ENCODE results near the gene TMC7. TPM values are rescaled to one million over a fixed set of nuclear protein-coding genes. Genes with fewer than 3 reads are reported as not detected.

TMC7 gene
- total and polyA plus RNA-seq, 8 donors, result 0.19 to 23.8 (median 0.87) TPM; not detected in 1

DNA sequence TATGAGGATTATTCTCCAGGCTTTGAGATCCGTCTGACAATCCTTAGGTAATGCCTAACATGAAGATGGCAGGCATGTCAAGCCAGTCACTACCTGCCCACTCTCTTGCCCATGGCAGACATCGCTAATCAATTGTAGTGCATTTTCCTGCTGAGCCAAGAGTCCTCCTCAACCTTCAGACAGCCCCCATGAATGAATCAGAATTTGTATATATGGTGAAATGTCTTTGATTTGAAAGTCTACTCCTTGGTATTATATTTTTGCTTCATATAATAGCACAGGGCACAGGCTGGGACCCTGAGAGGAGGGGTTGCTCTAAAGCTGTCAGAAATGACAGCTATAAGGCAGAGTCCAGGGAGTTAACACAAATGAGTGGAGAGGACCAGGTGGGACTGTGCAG lies 56.7 kb downstream of the TMC7 start:
- Histone ChIP-seq H3K27ac (no peak overlapping the region), H3K36me3 (no peaks in the 10 kb centered on the region), H3K9me3 (peaks cover 0 to 10% (median 0%) of the 10 kb centered on the region in 4 donors), H3K4me1 (no peaks in the 10 kb centered on the region), H3K27me3 (no peaks in the 10 kb centered on the region), H3K4me3 (no peak overlapping the region)
- 89 to 98% (median 92%) methylated on average over 2 of the region's 2 CpGs for WGBS, 5 donors
- no peak for DNase-seq
- TF ChIP-seq EP300 (IDR thresholded peaks at IDR 0.05) (no peak), POLR2AphosphoS5 (IDR thresholded peaks at IDR 0.05) (no peak), POLR2A (IDR thresholded peaks at IDR 0.05) (no peak)
- TF ChIP-seq, protein P1, sequence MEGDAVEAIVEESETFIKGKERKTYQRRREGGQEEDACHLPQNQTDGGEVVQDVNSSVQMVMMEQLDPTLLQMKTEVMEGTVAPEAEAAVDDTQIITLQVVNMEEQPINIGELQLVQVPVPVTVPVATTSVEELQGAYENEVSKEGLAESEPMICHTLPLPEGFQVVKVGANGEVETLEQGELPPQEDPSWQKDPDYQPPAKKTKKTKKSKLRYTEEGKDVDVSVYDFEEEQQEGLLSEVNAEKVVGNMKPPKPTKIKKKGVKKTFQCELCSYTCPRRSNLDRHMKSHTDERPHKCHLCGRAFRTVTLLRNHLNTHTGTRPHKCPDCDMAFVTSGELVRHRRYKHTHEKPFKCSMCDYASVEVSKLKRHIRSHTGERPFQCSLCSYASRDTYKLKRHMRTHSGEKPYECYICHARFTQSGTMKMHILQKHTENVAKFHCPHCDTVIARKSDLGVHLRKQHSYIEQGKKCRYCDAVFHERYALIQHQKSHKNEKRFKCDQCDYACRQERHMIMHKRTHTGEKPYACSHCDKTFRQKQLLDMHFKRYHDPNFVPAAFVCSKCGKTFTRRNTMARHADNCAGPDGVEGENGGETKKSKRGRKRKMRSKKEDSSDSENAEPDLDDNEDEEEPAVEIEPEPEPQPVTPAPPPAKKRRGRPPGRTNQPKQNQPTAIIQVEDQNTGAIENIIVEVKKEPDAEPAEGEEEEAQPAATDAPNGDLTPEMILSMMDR (IDR thresholded peaks at IDR 0.05), result no peak
- intact Hi-C loops (cut with DNase I; ENCODE audit: low total_unique reads), result no loop called here

DNA sequence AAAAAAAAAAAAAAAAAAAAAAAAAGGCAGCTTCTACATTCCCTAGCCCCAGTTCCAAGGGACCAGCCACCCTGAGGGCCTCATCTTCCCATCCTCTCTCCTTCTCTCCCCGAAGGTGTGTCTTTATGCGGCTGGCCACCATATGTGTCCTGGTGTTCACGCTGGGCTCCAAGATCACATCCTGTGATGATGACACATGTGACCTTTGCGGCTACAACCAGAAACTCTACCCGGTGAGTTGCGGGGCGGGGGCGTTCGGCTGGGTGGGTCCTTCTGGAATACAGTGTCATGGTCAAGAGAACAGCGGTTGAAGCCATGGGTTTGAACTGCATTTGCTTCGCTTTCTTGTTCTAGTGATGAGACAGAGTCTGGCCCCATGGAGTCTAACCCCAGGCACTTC lies 61.0 kb downstream of the TMC7 start:
- TF ChIP-seq, protein P1 (IDR thresholded peaks at IDR 0.05), result no peak
- TF ChIP-seq POLR2A (IDR thresholded peaks at IDR 0.05) (no peak), EP300 (IDR thresholded peaks at IDR 0.05) (no peak), POLR2AphosphoS5 (IDR thresholded peaks at IDR 0.05) (no peak)
- intact Hi-C loops (cut with DNase I; ENCODE audit: low total_unique reads), result no loop called here

DNA sequence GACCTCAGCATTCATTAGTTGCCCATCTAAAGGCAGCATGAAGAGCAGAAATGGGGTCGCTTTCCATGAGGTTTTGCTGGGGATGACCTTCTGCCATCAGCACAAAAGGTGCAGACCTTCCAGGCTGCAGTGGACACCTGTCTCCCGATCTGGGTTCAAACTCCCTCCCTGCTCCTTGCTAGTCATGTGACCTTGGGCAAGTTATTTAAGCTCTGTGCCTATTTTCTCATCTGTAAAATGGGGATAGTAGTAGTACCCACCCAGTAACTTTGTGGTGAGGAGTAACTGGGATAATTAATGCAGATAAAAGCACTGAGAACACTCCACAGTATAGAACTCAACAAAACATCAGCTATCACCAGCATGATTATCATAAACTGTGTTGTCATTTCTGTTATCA lies 62.3 kb downstream of the TMC7 start:
- no peak overlapping the region for H3K27ac ChIP-seq
- no peak for DNase-seq
- no peak overlapping the region for H3K4me3 ChIP-seq
- TF ChIP-seq POLR2AphosphoS5 (IDR thresholded peaks at IDR 0.05) (no peak), EP300 (IDR thresholded peaks at IDR 0.05) (no peak), POLR2A (IDR thresholded peaks at IDR 0.05) (no peak)
- TF ChIP-seq, protein P1 (IDR thresholded peaks at IDR 0.05), result no peak
- H3K36me3 ChIP-seq, result no peaks in the 10 kb centered on the region
- H3K4me1 ChIP-seq, result no peaks in the 10 kb centered on the region
- no peaks in the 10 kb centered on the region for H3K9me3 ChIP-seq
- H3K27me3 ChIP-seq, result no peaks in the 10 kb centered on the region
- 82 to 100% (median 91%) methylated on average over 2 of the region's 2 CpGs for WGBS, 5 donors
- intact Hi-C loops (cut with DNase I; ENCODE audit: low total_unique reads), result no loop called here

More for the DNA sequence above, 61.0 kb downstream of the TMC7 start:
- Histone ChIP-seq H3K4me3 (no peak overlapping the region), H3K27ac (no peak overlapping the region), H3K36me3 (no peaks in the 10 kb centered on the region), H3K4me1 (no peaks in the 10 kb centered on the region), H3K27me3 (no peaks in the 10 kb centered on the region), H3K9me3 (no peaks in the 10 kb centered on the region)
- DNase-seq, result no peak
- 90 to 95% (median 93%) methylated on average over 11 of the region's 11 CpGs for WGBS, 5 donors

DNA sequence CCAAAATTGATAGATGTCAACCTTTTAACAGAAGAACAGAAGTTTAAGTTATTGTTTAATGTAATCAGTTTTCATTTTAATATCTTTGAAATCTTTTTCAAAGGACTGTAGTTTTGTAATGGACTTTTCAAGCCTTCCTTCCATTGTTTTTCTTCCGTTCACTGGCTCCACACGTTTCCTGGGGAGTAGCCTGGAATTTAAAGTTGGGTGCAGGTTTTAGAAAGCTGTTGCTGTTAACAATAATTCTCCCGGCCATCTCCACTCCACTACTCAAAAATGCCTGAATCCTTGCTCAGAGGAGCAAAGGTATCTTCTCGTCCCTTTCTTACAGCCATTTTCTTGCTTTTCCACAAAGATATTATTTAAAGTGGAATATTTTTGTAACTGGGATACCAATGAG lies 79.0 kb downstream of the TMC7 start:
- H3K9me3 ChIP-seq, result no peaks in the 10 kb centered on the region
- H3K27me3 ChIP-seq, result no peaks in the 10 kb centered on the region
- WGBS, 5 donors, result 63 to 82% (median 74%) methylated on average over 4 of the region's 4 CpGs
- H3K4me3 ChIP-seq, result no peak overlapping the region
- H3K36me3 ChIP-seq, result no peaks in the 10 kb centered on the region
- intact Hi-C loops (cut with DNase I; ENCODE audit: low total_unique reads), result no loop called here
- H3K27ac ChIP-seq, result no peak overlapping the region
- TF ChIP-seq POLR2AphosphoS5 (IDR thresholded peaks at IDR 0.05) (no peak), POLR2A (IDR thresholded peaks at IDR 0.05) (no peak), EP300 (IDR thresholded peaks at IDR 0.05) (no peak)
- TF ChIP-seq, protein P1 (IDR thresholded peaks at IDR 0.05), result no peak
- DNase-seq, result no peak
- peaks cover 4 to 9% (median 6%) of the 10 kb centered on the region in 4 donors for H3K4me1 ChIP-seq
